ENCODE measurements around the gene PRR16.

Gene PRR16

GRCh38 chr5:120539471-120539870, 75.4 kb downstream of the PRR16 start:
- no peaks in the 10 kb centered on the region for H3K36me3 ChIP-seq (ENCODE audit: low read length)
- no peak overlapping the region for H3K4me3 ChIP-seq (ENCODE audit: insufficient read depth, low read length, poor library complexity, severe bottlenecking)
- TF ChIP-seq EZH2phosphoT487 (conservative IDR thresholded peaks at IDR 0.05; ENCODE audit: low read length), result no peak
- TF ChIP-seq CTCF (IDR thresholded peaks at IDR 0.05; ENCODE audit: insufficient read depth, low read length, poor library complexity, severe bottlenecking), result no peak
- H2AFZ ChIP-seq (ENCODE audit: low read depth, low read length, severe bottlenecking), result no peak overlapping the region
- H3K9ac ChIP-seq (ENCODE audit: low read length), result no peak overlapping the region
- H3K4me2 ChIP-seq (ENCODE audit: low read depth, low read length, poor library complexity, severe bottlenecking), result no peak overlapping the region
- H3F3A ChIP-seq (ENCODE audit: insufficient read depth), result no peaks in the 10 kb centered on the region
- H3K27ac ChIP-seq (ENCODE audit: low read depth, low read length), result no peak overlapping the region
- no peaks in the 10 kb centered on the region for H3K79me2 ChIP-seq (ENCODE audit: insufficient read depth, low read length)
- H3K9me3 ChIP-seq (ENCODE audit: insufficient read depth, low read length), result no peaks in the 10 kb centered on the region
- no peaks in the 10 kb centered on the region for H4K20me1 ChIP-seq (ENCODE audit: low read depth, low read length)
- H3K27me3 ChIP-seq (ENCODE audit: low read length), result no peaks in the 10 kb centered on the region
- no peaks in the 10 kb centered on the region for H3K9me2 ChIP-seq (replicated peaks; ENCODE audit: insufficient read depth, low read length)

DNA sequence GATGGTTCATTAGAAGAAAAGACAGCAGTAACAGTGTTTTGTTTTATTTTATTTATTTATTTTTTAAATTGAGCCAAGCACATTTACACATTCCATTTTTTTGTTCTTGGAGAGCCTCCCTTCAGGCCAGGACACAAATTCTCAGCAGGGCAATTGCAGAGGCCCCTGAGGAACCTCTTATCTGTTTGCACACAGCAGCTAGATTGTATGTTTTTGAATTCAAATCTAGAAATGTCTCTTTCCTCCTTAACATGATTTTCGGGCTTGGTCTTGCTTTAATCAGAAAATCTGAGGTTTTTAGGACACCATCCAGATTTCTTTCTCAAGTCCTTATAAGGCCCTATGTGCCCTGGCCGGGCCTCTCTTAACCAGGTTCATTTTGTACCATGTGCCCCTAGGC, 76.0 kb downstream of the PRR16 start:
- Histone ChIP-seq H4K20me1 (ENCODE audit: low read depth, low read length) (no peaks in the 10 kb centered on the region), H2AFZ (ENCODE audit: low read depth, low read length, severe bottlenecking) (no peak overlapping the region), H3K79me2 (ENCODE audit: insufficient read depth, low read length) (no peaks in the 10 kb centered on the region), H3K9me2 (replicated peaks; ENCODE audit: insufficient read depth, low read length) (no peaks in the 10 kb centered on the region), H3K4me2 (ENCODE audit: low read depth, low read length, poor library complexity, severe bottlenecking) (no peak overlapping the region), H3K27ac (ENCODE audit: low read depth, low read length) (no peak overlapping the region), H3K4me3 (ENCODE audit: insufficient read depth, low read length, poor library complexity, severe bottlenecking) (no peak overlapping the region), H3K36me3 (ENCODE audit: low read length) (no peaks in the 10 kb centered on the region), H3K27me3 (ENCODE audit: low read length) (no peaks in the 10 kb centered on the region), H3F3A (ENCODE audit: insufficient read depth) (no peaks in the 10 kb centered on the region), H3K9ac (ENCODE audit: low read length) (no peak overlapping the region), H3K9me3 (ENCODE audit: insufficient read depth, low read length) (no peaks in the 10 kb centered on the region)
- TF ChIP-seq CTCF (IDR thresholded peaks at IDR 0.05; ENCODE audit: insufficient read depth, low read length, poor library complexity, severe bottlenecking) (no peak), EZH2phosphoT487 (conservative IDR thresholded peaks at IDR 0.05; ENCODE audit: low read length) (no peak)

DNA sequence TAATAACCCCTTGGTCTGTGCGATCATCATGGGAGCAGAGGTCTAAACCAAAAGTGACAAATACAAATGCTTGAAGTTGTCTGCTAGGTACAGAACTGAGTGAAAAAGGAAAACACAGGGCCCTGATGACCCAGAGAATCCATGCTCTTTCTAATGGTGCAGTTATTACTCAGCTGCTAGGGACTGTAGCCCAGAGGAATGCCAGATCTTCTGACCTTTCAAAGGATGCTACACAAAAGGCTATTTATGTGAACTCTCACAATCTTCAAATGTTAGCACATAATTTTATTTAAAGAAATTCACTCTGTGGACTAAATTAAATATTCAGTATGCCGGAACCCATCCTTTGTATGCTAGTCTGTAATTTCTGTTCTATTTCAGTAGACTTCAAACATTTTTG, 79.9 kb downstream of the PRR16 start:
- H3F3A ChIP-seq (ENCODE audit: insufficient read depth), result no peaks in the 10 kb centered on the region
- no peak overlapping the region for H2AFZ ChIP-seq (ENCODE audit: low read depth, low read length, severe bottlenecking)
- H3K4me2 ChIP-seq (ENCODE audit: low read depth, low read length, poor library complexity, severe bottlenecking), result no peak overlapping the region
- H3K79me2 ChIP-seq (ENCODE audit: insufficient read depth, low read length), result no peaks in the 10 kb centered on the region
- no peaks in the 10 kb centered on the region for H3K36me3 ChIP-seq (ENCODE audit: low read length)
- H3K27ac ChIP-seq (ENCODE audit: low read depth, low read length), result no peak overlapping the region
- H3K4me3 ChIP-seq (ENCODE audit: insufficient read depth, low read length, poor library complexity, severe bottlenecking), result no peak overlapping the region
- H3K27me3 ChIP-seq (ENCODE audit: low read length), result no peaks in the 10 kb centered on the region
- no peak overlapping the region for H3K9ac ChIP-seq (ENCODE audit: low read length)
- no peak for TF ChIP-seq CTCF (IDR thresholded peaks at IDR 0.05; ENCODE audit: insufficient read depth, low read length, poor library complexity, severe bottlenecking)
- no peak for TF ChIP-seq EZH2phosphoT487 (conservative IDR thresholded peaks at IDR 0.05; ENCODE audit: low read length)
- no peaks in the 10 kb centered on the region for H3K9me3 ChIP-seq (ENCODE audit: insufficient read depth, low read length)
- no peaks in the 10 kb centered on the region for H3K9me2 ChIP-seq (replicated peaks; ENCODE audit: insufficient read depth, low read length)
- H4K20me1 ChIP-seq (ENCODE audit: low read depth, low read length), result no peaks in the 10 kb centered on the region

DNA sequence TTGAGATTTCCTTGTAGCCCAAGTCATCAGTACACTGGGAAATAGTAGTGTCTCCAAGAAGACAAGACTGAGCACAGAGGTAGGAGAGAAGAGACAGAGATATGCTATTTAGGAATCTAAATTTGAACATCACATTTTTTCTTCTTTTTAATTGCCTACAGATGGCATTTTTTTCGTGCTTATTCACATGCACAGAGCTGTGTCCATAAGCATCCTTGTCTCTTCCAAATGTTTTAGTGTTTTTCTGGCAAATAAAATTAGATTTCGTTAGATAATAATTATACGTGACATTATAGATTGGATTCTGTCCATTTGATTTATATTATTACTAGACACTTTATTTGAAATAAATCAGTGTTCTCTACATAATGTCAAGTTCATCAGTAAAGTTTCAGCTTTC, 80.9 kb downstream of the PRR16 start:
- no peak overlapping the region for H3K9ac ChIP-seq (ENCODE audit: low read length)
- H3K4me3 ChIP-seq (ENCODE audit: insufficient read depth, low read length, poor library complexity, severe bottlenecking), result no peak overlapping the region
- H2AFZ ChIP-seq (ENCODE audit: low read depth, low read length, severe bottlenecking), result no peak overlapping the region
- H3K9me3 ChIP-seq (ENCODE audit: insufficient read depth, low read length), result no peaks in the 10 kb centered on the region
- no peaks in the 10 kb centered on the region for H3K79me2 ChIP-seq (ENCODE audit: insufficient read depth, low read length)
- TF ChIP-seq CTCF (IDR thresholded peaks at IDR 0.05; ENCODE audit: insufficient read depth, low read length, poor library complexity, severe bottlenecking) (no peak), EZH2phosphoT487 (conservative IDR thresholded peaks at IDR 0.05; ENCODE audit: low read length) (no peak)
- no peaks in the 10 kb centered on the region for H3K36me3 ChIP-seq (ENCODE audit: low read length)
- no peaks in the 10 kb centered on the region for H3F3A ChIP-seq (ENCODE audit: insufficient read depth)
- no peaks in the 10 kb centered on the region for H3K9me2 ChIP-seq (replicated peaks; ENCODE audit: insufficient read depth, low read length)
- no peak overlapping the region for H3K27ac ChIP-seq (ENCODE audit: low read depth, low read length)
- H3K27me3 ChIP-seq (ENCODE audit: low read length), result no peaks in the 10 kb centered on the region
- no peaks in the 10 kb centered on the region for H4K20me1 ChIP-seq (ENCODE audit: low read depth, low read length)
- H3K4me2 ChIP-seq (ENCODE audit: low read depth, low read length, poor library complexity, severe bottlenecking), result no peak overlapping the region
